DND-41 (cell line): Measurements from ENCODE around the gene LCN12.

Source experiments
- EZH2 ChIP-seq: IDR thresholded peaks from 3 replicates; pipeline ENCODE4 v1.6.1; 2012; ENCODE audit warnings: borderline replicate concordance, low read depth, mild to moderate bottlenecking, moderate library complexity, low read length, inconsistent platforms; ENCODE audit not compliant: severe bottlenecking
- TF ChIP-seq, protein P1 (sequence below): IDR thresholded peaks from 2 replicates; pipeline ENCODE4 v1.5.1; 2012; ENCODE audit warnings: borderline replicate concordance, low read length, moderate library complexity, mild to moderate bottlenecking; ENCODE audit not compliant: poor library complexity, severe bottlenecking; ENCODE audit errors: extremely low read depth

DNA sequence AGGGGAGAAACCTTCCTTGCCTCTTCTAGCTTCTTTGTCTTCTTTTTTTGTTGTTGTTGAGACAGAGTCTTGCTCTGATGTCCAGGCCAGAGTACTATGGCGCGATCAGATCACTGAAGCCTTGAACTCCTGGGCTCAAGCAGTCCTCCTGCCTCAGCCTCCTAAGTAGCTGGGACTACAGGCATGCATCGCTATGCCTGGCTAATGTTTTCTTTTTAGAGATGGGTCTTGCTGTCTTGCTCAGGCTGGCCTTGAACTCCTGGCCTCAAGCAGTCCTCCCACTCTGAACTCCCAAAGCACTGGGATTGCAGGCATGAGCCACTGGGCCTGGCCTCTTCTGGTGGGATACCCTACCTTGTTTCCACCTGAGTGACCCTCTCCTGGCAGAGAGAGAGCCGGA is 36.8 kb downstream of the LCN12 start:
- TF ChIP-seq, protein P1, sequence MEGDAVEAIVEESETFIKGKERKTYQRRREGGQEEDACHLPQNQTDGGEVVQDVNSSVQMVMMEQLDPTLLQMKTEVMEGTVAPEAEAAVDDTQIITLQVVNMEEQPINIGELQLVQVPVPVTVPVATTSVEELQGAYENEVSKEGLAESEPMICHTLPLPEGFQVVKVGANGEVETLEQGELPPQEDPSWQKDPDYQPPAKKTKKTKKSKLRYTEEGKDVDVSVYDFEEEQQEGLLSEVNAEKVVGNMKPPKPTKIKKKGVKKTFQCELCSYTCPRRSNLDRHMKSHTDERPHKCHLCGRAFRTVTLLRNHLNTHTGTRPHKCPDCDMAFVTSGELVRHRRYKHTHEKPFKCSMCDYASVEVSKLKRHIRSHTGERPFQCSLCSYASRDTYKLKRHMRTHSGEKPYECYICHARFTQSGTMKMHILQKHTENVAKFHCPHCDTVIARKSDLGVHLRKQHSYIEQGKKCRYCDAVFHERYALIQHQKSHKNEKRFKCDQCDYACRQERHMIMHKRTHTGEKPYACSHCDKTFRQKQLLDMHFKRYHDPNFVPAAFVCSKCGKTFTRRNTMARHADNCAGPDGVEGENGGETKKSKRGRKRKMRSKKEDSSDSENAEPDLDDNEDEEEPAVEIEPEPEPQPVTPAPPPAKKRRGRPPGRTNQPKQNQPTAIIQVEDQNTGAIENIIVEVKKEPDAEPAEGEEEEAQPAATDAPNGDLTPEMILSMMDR: no peak
- no peak for TF ChIP-seq EZH2
